GM21526 (cell line): Measurements from ENCODE around the gene CDC6.

Experiments
- ATAC-seq: cut with Tn5 transposase; IDR thresholded peaks from one replicate; pipeline ENCODE4 v1.9.1; 2021; ENCODE audit warnings: moderate library complexity; ENCODE audit not compliant: unreplicated experiment, low FRiP score

CDC6 gene

DNA sequence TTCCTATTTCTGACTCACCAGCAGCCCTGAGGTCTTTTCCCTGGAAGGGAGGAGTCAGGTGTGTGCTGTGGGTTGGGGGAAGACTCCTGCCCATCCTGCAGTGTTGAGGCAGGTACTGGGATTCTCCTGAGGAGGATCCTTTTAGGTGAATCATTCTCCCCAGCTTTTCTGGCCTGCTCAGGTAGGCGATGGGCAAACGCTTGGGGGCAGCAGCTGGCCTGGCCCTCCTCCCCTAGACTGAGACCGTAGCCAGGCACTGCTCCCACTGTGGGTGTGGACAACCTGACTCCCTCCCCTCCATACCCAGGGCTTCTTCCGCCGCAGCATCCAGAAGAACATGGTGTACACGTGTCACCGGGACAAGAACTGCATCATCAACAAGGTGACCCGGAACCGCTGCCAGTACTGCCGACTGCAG lies 61.8 kb downstream of the CDC6 start:
- ATAC-seq = no peak

DNA sequence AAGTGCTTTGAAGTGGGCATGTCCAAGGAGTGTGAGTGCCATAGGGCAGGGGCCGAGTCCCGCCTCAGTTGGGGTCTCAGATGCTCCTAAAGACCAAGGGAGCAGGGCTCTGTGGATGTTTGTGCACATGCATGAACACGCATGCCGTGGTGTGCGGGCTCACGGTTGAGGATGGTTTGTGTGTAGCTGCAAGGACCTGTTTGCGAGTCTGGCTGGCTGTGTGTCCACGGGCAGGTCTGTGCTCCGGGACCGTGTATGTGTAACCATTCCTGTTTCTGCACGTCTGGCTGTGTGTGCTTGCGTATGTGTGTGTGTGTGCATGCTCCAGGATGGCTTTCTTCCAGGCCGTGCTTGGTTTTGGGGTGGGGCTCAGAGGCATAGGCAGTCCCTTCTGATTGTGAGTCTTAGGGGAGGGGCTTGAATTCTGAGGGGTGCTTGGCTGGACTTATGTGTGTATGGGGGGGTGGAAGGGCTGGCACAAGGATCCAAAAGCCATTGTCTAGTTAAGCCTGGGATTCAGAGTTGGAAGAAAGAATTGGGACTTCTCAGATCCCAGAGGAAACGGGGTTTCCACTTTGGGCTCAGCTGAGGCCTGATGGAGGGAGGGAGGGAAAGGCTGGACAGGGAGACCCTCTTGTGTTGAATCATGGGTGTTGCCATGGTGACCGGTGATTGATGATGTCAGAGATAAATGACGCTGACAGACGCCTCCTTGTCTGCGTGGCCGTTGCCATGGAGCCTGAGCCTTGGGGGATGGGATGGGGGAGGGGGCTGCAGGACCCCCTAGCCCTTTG lies 62.4 kb downstream of the CDC6 start:
- no peak for ATAC-seq

DNA sequence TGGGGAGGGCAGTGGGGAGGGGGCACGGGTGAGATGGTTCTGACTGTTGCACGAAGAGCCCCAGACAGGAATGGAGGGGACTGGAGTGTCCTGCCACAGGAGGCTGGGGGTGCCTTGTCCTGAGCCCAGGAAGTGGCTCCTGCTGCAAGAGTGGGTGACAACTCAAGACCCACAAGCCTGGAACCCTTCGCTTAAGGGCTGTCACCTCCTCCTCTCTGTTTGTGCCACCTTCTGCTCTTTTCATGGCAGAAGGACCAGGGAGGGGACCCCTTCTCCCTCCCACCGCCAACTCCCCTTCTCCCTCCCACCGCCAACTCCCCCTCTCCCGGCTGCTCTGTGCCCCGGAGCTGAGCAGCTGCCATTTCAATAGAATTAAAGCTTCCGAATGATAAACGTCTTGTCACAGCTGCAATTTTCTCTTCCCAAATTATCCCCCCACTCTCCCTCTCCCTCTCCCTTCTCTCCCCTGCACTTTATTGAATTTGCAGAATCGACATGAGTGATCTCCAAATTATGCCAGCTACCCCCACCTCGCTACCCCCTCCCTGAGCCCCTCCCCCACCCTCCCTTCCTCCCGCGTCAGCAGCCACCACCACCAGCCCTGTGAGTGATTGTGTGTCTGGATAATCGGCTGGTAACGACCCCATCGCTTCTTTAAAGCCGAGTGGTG lies 63.1 kb downstream of the CDC6 start:
- ATAC-seq = no peak

DNA sequence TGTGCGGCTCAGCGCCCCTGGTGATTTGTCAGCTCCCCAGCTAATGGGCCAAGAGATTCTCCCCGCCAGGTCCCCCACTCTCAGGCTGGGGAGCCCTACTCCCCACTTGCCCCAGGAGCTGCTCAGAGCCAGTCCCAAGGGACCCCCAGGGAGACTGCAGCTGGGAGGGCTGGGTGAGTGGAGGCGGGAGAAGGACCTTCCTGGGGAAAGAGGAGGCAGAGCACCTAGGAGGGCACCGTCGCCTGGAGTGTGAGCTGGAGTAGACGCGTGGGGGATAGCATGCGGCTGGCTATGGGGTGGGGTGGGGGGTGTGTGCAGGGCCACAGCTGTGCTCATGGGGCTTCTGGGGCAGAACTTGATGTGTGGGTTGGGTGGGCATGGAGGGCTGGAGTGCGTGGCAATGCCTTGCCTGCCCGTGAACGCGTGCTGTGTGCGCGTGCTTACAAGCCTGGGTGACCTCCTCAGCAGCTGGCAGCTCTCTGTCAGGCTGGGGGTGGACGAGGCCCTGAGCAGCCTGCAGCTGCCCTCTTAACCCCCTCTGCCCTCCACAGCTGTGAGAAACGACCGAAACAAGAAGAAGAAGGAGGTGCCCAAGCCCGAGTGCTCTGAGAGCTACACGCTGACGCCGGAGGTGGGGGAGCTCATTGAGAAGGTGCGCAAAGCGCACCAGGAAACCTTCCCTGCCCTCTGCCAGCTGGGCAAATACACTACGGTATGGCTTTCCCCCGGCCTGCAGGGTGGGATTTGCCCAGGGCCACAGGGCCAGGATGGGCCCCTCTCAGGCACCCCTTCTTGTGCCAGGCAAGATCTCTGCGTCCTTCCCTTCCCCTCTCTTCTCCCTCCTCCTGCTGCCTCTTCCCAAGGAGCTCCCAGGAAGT lies 63.9 kb downstream of the CDC6 start:
- no peak for ATAC-seq

DNA sequence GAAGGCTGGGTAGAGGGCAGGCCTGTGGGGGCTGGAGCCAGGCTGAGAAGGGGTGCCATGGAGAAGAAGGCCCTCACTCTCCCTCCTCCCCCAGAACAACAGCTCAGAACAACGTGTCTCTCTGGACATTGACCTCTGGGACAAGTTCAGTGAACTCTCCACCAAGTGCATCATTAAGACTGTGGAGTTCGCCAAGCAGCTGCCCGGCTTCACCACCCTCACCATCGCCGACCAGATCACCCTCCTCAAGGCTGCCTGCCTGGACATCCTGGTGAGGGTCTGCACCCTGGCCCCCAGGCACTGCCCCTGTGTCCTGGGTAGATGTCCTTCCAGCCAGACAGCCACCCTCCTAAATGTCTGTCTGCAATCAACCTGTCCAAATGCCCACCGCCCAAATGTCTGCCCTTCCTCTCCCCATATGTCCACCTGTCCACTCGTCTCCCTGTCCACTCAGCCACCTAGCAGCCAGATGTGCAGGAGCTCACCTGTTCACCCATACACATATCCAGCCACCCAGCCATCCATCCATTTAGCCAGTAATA lies 64.6 kb downstream of the CDC6 start:
- no peak for ATAC-seq

DNA sequence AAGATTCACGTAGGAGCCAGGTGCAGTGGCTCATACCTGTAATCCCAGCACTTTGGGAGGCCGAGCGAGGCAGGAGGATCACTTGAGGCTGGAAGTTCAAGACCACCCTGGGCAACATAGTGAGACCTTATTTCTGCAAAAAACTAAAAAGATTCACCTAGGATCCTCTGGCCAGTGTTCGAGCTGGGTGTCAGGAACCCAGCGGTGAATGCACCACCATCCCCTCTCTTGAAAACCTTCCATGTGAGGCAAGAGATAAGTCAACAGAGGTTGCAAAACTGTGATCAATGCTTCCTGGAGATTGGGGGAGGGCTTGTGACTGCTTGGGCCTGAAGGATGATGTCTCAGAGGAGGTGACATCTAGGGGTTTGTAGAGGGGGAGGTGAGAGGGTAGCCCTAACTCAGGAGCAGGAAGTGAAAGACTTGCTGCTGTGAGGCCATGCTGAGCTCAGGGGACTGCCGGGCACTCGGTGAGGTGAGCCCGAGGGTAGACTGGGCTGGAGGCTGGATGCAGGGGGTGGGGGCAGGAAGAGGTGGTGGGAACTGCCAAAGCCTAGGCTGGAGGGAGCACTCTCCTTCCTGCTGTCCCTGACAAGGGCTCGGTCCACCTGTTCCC lies 65.2 kb downstream of the CDC6 start:
- ATAC-seq = no peak
